HepG2 (cell line): ENCODE measurements around the gene PADI2. TPM values are rescaled to one million over a fixed set of nuclear protein-coding genes. Genes with fewer than 3 reads are reported as not detected.

Experiments
- ATAC-seq: fragments of 200-7000 bp; cut with Tn5 transposase; 3 replicates; pipeline ENCODE4 v1.9.1; 2020; ENCODE audit warnings: mild to moderate bottlenecking, moderate library complexity
- BruUV-seq: library from RNA; stranded (reverse); fragments of 400-500 nt; replicated peaks from 2 replicates; lab custom pipeline; 2021; lab: Mats Ljungman, UMichigan
- CTCF ChIA-PET: fragments of 300-600 bp; formaldehyde crosslinking; extraction: SDS; loops from one replicate; lab custom pipeline; 2021; ENCODE audit warnings: low total read pairs, inconsistent platforms, low intra/inter-chr PET ratio; lab: Yijun Ruan, JAX
- POLR2A ChIA-PET: fragments of 350-600 bp; sonication (Branson Sonifier 250); formaldehyde crosslinking; loops from one replicate; lab custom pipeline; 2020; ENCODE audit warnings: antibody characterized with exemption, inconsistent platforms; lab: Yijun Ruan, JAX
- DNase-seq: peaks from one replicate; pipeline ENCODE4 v3.0.0-alpha.2; 2015; ENCODE audit warnings: low spot score
- FAIRE-seq: peaks from 3 replicates; lab custom pipeline; 2011; peaks lifted over from hg19 to GRCh38; lab: Jason Lieb, UNC
- H2AFZ ChIP-seq: one replicate; pipeline ENCODE4 v1.6.1; 2011; ENCODE audit warnings: low read length, inconsistent platforms
- H3K27ac ChIP-seq: fragments of 300-600 bp; 3 replicates; pipeline ENCODE4 v1.8.0; 2011; ENCODE audit warnings: mixed run types, mild to moderate bottlenecking, mixed read lengths, low read length, inconsistent platforms; ENCODE audit not compliant: insufficient read depth; ENCODE audit errors: extremely low read length
- H3K27me3 ChIP-seq, 2 experiments: fragments of 200-600 bp in 1 of 2; 2 replicates in 1 of 2; 3 replicates in 1 of 2; pipeline versions ENCODE4 v1.6.0 to v1.8.0; 2011; ENCODE audit warnings: low read length in 2 of 2, mild to moderate bottlenecking in 2 of 2, moderate library complexity in 2 of 2, inconsistent platforms in 1 of 2; ENCODE audit not compliant: insufficient read depth in 2 of 2, control insufficient read depth in 1 of 2
- H3K36me3 ChIP-seq, 2 experiments: fragments of 200-600 bp in 1 of 2; replicated peaks in 1 of 2; 2 replicates in 1 of 2; 3 replicates in 1 of 2; pipeline versions ENCODE4 v1.5.1 to v1.8.0; 2011; ENCODE audit warnings: low read length in 2 of 2, inconsistent platforms in 1 of 2; ENCODE audit not compliant: insufficient read depth in 2 of 2, control insufficient read depth in 1 of 2
- H3K4me1 ChIP-seq: 2 replicates; pipeline ENCODE4 v1.5.1; 2012; ENCODE audit warnings: low read length, inconsistent platforms; ENCODE audit not compliant: insufficient read depth
- H3K4me2 ChIP-seq: 2 replicates; pipeline ENCODE4 v1.6.0; 2011; ENCODE audit warnings: low read depth, low read length, inconsistent platforms
- H3K4me3 ChIP-seq, 3 experiments: fragments of 200-600 bp in 1 of 3; sonication (generic), shearing (Covaris generic) in 1 of 3; replicated peaks in 1 of 3; 2 replicates each; pipeline ENCODE4 v1.5.1; 2011 to 2016; ENCODE audit warnings: low read length in 3 of 3, inconsistent platforms in 2 of 3, low read depth in 2 of 3, mild to moderate bottlenecking in 2 of 3, control low read depth in 1 of 3, mixed read lengths in 1 of 3; ENCODE audit not compliant: insufficient read depth in 1 of 3
- H3K79me2 ChIP-seq: one replicate; pipeline ENCODE4 v1.6.1; 2011; ENCODE audit warnings: low read length, inconsistent platforms; ENCODE audit not compliant: insufficient read depth
- H3K9ac ChIP-seq: 2 replicates; pipeline ENCODE4 v1.6.0; 2011; ENCODE audit warnings: mild to moderate bottlenecking, low read depth, low read length, inconsistent platforms; ENCODE audit not compliant: insufficient read depth
- H3K9me3 ChIP-seq: 2 replicates; pipeline ENCODE4 v1.5.1; 2012; ENCODE audit warnings: mild to moderate bottlenecking, low read length
- H4K20me1 ChIP-seq: 2 replicates; pipeline ENCODE4 v1.6.0; 2011; ENCODE audit warnings: inconsistent platforms, mild to moderate bottlenecking, low read length, moderate library complexity; ENCODE audit not compliant: insufficient read depth
- CREM ChIP-seq, 2 experiments: sonication (generic) in 1 of 2; formaldehyde crosslinking in 1 of 2; IDR thresholded peaks; 2 replicates each; pipeline versions ENCODE4 v1.4.0 to v1.6.1; 2016 to 2020; ENCODE audit warnings: antibody characterized with exemption in 1 of 2, mild to moderate bottlenecking in 1 of 2, missing genetic modification reagents in 1 of 2
- DDIT3 ChIP-seq: sonication (generic); formaldehyde crosslinking; IDR thresholded peaks from 2 replicates; pipeline ENCODE4 v1.4.0; 2020; ENCODE audit warnings: mild to moderate bottlenecking, missing genetic modification reagents
- HNRNPLL ChIP-seq: fragments of 200-400 bp; formaldehyde crosslinking; IDR thresholded peaks from 2 replicates; pipeline ENCODE4 v1.6.1; 2017; ENCODE audit warnings: mild to moderate bottlenecking, low read depth, low read length; ENCODE audit not compliant: poor library complexity, severe bottlenecking
- KDM2A ChIP-seq: sonication (generic); formaldehyde crosslinking; IDR thresholded peaks from 2 replicates; pipeline ENCODE4 v1.4.0; 2020; ENCODE audit warnings: low read depth, missing genetic modification reagents, borderline replicate concordance
- MBD4 ChIP-seq: IDR thresholded peaks from 2 replicates; pipeline ENCODE4 v1.6.1; 2012; ENCODE audit warnings: low read length, inconsistent platforms, borderline replicate concordance
- MTERF4 ChIP-seq: sonication (generic); formaldehyde crosslinking; IDR thresholded peaks from 2 replicates; pipeline ENCODE4 v1.8.0; 2023; ENCODE audit warnings: mild to moderate bottlenecking, missing genetic modification reagents
- SMAD3 ChIP-seq: sonication (generic); formaldehyde crosslinking; IDR thresholded peaks from 2 replicates; pipeline ENCODE4 v1.4.0; 2020; ENCODE audit warnings: missing genetic modification reagents
- SMYD3 ChIP-seq: sonication (generic); formaldehyde crosslinking; IDR thresholded peaks from 2 replicates; pipeline ENCODE4 v1.8.1; 2023; ENCODE audit warnings: mild to moderate bottlenecking, missing genetic modification reagents
- TCF7 ChIP-seq: sonication (generic); IDR thresholded peaks from 2 replicates; pipeline ENCODE4 v1.6.1; 2016; ENCODE audit warnings: antibody characterized with exemption, low read depth
- ZNF234 ChIP-seq: sonication (generic); formaldehyde crosslinking; conservative IDR thresholded peaks from 2 replicates; pipeline ENCODE4 v1.5.1; 2020; ENCODE audit warnings: mild to moderate bottlenecking, missing genetic modification reagents
- ZNF432 ChIP-seq: sonication (generic); formaldehyde crosslinking; IDR thresholded peaks from 2 replicates; pipeline ENCODE4 v1.5.0; 2020; ENCODE audit warnings: missing genetic modification reagents, mild to moderate bottlenecking, borderline replicate concordance
- ZNF484 ChIP-seq: sonication (generic); formaldehyde crosslinking; IDR thresholded peaks from 2 replicates; pipeline ENCODE4 v1.5.1; 2020; ENCODE audit warnings: mild to moderate bottlenecking, low read depth, missing genetic modification reagents, borderline replicate concordance
- ZNF572 ChIP-seq: sonication (generic); formaldehyde crosslinking; IDR thresholded peaks from 2 replicates; pipeline ENCODE4 v1.5.1; 2020; ENCODE audit warnings: mild to moderate bottlenecking, missing genetic modification reagents
- ZNF687 ChIP-seq: sonication (generic); formaldehyde crosslinking; IDR thresholded peaks from 2 replicates; pipeline ENCODE4 v1.5.1; 2020; ENCODE audit warnings: mild to moderate bottlenecking, missing genetic modification reagents, moderate library complexity
- ZNF770 ChIP-seq: sonication (generic); formaldehyde crosslinking; IDR thresholded peaks from 2 replicates; pipeline ENCODE4 v1.5.0; 2020; ENCODE audit warnings: mild to moderate bottlenecking, missing genetic modification reagents
- WGBS: methylation state at CpG from one replicate; pipeline ENCODE4 v1.1.6; 2017; ENCODE audit warnings: low lambda C conversion rate; 5-methylcytosine and 5-hydroxymethylcytosine counted together
- in situ Hi-C: cut with HindIII; loops from 2 replicates; pipeline ENCODE4 v1.10.0; 2017; ENCODE audit warnings: low pct_unique_long_range_greater_than_20kb; ENCODE audit not compliant: extremely low pct_ligation_motif_present
- intact Hi-C: fragments of 100-400 bp; cut with micrococcal nuclease; formaldehyde crosslinking; loops from one replicate; pipeline ENCODE4 v1.10.0; 2022; ENCODE audit not compliant: unreplicated experiment
- polyA plus RNA-seq, 8 experiments: library from polyadenylated mRNA; depleted of rRNA in 3 of 8; stranded (reverse) in 7 of 8; unstranded in 1 of 8; fragments of >200 nt; fragmentation: Illumina TruSeq in 4 of 8; extraction: Trizol in 4 of 8; gene quantifications; 2 replicates each; pipeline versions ENCODE4 v1.2.1 to v1.2.3, GENCODE V29; 2011 to 2016; ENCODE audit warnings: low read depth in 4 of 8, missing spikeins in 1 of 8, mixed read lengths in 1 of 8; ENCODE audit not compliant: insufficient read depth in 1 of 8
- total RNA-seq, 5 experiments: library from RNA; depleted of rRNA; stranded (reverse); fragments of >200 nt; fragmentation: Illumina TruSeq; extraction: Trizol; gene quantifications; 2 replicates each; pipeline ENCODE4 v1.2.3, GENCODE V29; 2016; ENCODE audit warnings: low read depth in 1 of 5

The PADI2 gene
- total and polyA plus RNA-seq, 2 of the 13 experiments (the other 11 are each of a cell fraction or from before 2014, with no cell fraction given): not detected

GRCh38 chr1:17108360-17108759, 10.9 kb downstream of the PADI2 start (continued):
- TF ChIP-seq ZNF687: no peak
- no peak for TF ChIP-seq SMYD3 (CRISPR knock-in tag)

GRCh38 chr1:17104782-17105181, 14.5 kb downstream of the PADI2 start:
- FAIRE-seq: no peak
- ATAC-seq: no peak

More at GRCh38 chr1:17104782-17105181, 14.5 kb downstream of the PADI2 start:
- no peaks in the 10 kb centered on the region for H3K36me3 ChIP-seq
- no peaks in the 10 kb centered on the region for H3K79me2 ChIP-seq
- H3K4me2 ChIP-seq: no peak overlapping the region
- H3K4me1 ChIP-seq: no peaks in the 10 kb centered on the region
- H3K4me3 ChIP-seq: no peak overlapping the region
- H3K27me3 ChIP-seq: peaks cover 0 to 5% of the 10 kb centered on the region in 2 experiments; a peak in 3 of 5 replicates
- BruUV-seq: no TSS peak
- CTCF ChIA-PET: no interaction called here
- POLR2A ChIA-PET: no interaction called here
- in situ Hi-C loops (no loop called here), intact Hi-C loops (no loop called here)
- H2AFZ ChIP-seq: no peak overlapping the region
- H3K9me3 ChIP-seq: no peaks in the 10 kb centered on the region
- DNase-seq: no peak
- no peak for TF ChIP-seq SMAD3
- TF ChIP-seq ZNF770 (CRISPR knock-in tag): no peak
- no peak for TF ChIP-seq ZNF432
- TF ChIP-seq DDIT3 (CRISPR knock-in tag): no peak
- TF ChIP-seq MBD4: no peak
- TF ChIP-seq ZNF234 (CRISPR knock-in tag): no peak
- TF ChIP-seq TCF7: no peak
- no peak for TF ChIP-seq ZNF572 (CRISPR knock-in tag)
- no peak for TF ChIP-seq CREM (IDR thresholded peaks at IDR 0.05)
- TF ChIP-seq CREM (CRISPR knock-in tag; IDR thresholded peaks at IDR 0.05): no peak
- TF ChIP-seq MTERF4: no peak
- TF ChIP-seq KDM2A (CRISPR knock-in tag): no peak
- no peak for TF ChIP-seq HNRNPLL
- TF ChIP-seq ZNF484 (CRISPR knock-in tag): no peak
- H3K27ac ChIP-seq: no peak overlapping the region
- H3K9ac ChIP-seq: no peak overlapping the region
- 53% methylated on average over 8 of the region's 17 CpGs for WGBS
- no peaks in the 10 kb centered on the region for H4K20me1 ChIP-seq
